Subcutaneous abdominal adipose tissue (tissue), 5 donors: ENCODE data around the gene SNX12.
A peak's percentile ranks its signal among the peaks of the same experiment; 100 is the strongest.

ENCODE experiments used
- H3K27ac ChIP-seq: one replicate; pipeline ENCODE4 v1.7.0; 2013; ENCODE audit warnings: low read depth, mild to moderate bottlenecking, inconsistent platforms, low read length, moderate library complexity
- H3K27me3 ChIP-seq, 5 donors: one replicate each; pipeline ENCODE4 v1.7.0; 2013; ENCODE audit warnings: low read length in 5 of 5, inconsistent platforms in 1 of 5; ENCODE audit not compliant: control insufficient read depth in 5 of 5, insufficient read depth in 4 of 5
- H3K36me3 ChIP-seq, 5 donors: one replicate each; pipeline ENCODE4 v1.7.0; 2013; ENCODE audit warnings: low read length in 5 of 5; ENCODE audit not compliant: control insufficient read depth in 5 of 5, insufficient read depth in 5 of 5
- H3K4me1 ChIP-seq, 5 donors: one replicate each; pipeline ENCODE4 v1.7.0; 2013; ENCODE audit warnings: low read length in 5 of 5, mild to moderate bottlenecking in 3 of 5, moderate library complexity in 1 of 5; ENCODE audit not compliant: control insufficient read depth in 5 of 5, insufficient read depth in 5 of 5
- H3K4me3 ChIP-seq, 5 donors: one replicate each; pipeline ENCODE4 v1.7.0; 2013; ENCODE audit warnings: low read length in 5 of 5, low read depth in 1 of 5
- H3K9ac ChIP-seq, 5 donors: one replicate each; pipeline ENCODE4 v1.7.0; 2013; ENCODE audit warnings: low read length in 5 of 5, mild to moderate bottlenecking in 4 of 5, moderate library complexity in 3 of 5
- H3K9me3 ChIP-seq, 5 donors: one replicate each; pipeline ENCODE4 v1.7.0; 2013; ENCODE audit warnings: low read length in 5 of 5; ENCODE audit not compliant: control insufficient read depth in 5 of 5
- donor health status: healthy.
- donor health status: healthy.
- donor health status: healthy.
- donor health status: healthy.
- donor health status: healthy.

SNX12 gene

GRCh38 chrX:71103110-71103983 lies 35.2 kb upstream of the SNX12 start:
- Histone ChIP-seq H3K9me3 (no peaks in the 10 kb centered on the region), H3K4me3 (peak overlapping the region in 2 of 5 donors; percentile 4 to 26), H3K9ac (peak overlapping the region in 1 of 5 donors; percentile 18), H3K27me3 (peaks cover 0 to 19% (median 17%) of the 10 kb centered on the region in 5 donors), H3K36me3 (peaks cover 0 to 3% (median 0%) of the 10 kb centered on the region in 5 donors), H3K27ac (peak overlapping the region; percentile 33), H3K4me1 (peaks cover 0 to 39% (median 16%) of the 10 kb centered on the region in 5 donors)

DNA sequence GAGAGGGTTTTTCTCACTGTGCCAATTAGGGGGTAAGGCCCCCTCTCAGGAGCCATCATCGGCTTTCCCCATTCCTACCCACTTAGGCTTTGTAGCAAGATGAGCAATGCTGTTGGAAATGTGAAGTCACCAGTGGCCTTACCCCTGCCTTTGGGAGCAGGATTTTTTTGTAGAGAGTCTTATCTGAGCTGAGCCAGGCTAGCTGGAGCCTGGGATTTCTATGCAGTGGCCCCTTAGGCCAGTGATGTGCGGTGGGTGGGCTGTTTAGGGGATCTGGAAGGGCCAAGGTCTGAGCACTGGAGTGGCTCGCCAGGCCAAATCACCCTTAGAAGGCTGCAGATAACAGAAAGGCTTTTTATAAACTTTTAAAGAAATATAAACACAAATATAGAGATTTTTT lies 34.2 kb upstream of the SNX12 start:
- H3K9ac ChIP-seq, result no peak overlapping the region
- no peak overlapping the region for H3K4me3 ChIP-seq
- no peak overlapping the region for H3K27ac ChIP-seq
- peaks cover 0 to 3% (median 0%) of the 10 kb centered on the region in 5 donors for H3K36me3 ChIP-seq
- H3K9me3 ChIP-seq, result no peaks in the 10 kb centered on the region
- peaks cover 0 to 19% (median 13%) of the 10 kb centered on the region in 5 donors for H3K27me3 ChIP-seq
- peaks cover 0 to 36% (median 19%) of the 10 kb centered on the region in 5 donors for H3K4me1 ChIP-seq

DNA sequence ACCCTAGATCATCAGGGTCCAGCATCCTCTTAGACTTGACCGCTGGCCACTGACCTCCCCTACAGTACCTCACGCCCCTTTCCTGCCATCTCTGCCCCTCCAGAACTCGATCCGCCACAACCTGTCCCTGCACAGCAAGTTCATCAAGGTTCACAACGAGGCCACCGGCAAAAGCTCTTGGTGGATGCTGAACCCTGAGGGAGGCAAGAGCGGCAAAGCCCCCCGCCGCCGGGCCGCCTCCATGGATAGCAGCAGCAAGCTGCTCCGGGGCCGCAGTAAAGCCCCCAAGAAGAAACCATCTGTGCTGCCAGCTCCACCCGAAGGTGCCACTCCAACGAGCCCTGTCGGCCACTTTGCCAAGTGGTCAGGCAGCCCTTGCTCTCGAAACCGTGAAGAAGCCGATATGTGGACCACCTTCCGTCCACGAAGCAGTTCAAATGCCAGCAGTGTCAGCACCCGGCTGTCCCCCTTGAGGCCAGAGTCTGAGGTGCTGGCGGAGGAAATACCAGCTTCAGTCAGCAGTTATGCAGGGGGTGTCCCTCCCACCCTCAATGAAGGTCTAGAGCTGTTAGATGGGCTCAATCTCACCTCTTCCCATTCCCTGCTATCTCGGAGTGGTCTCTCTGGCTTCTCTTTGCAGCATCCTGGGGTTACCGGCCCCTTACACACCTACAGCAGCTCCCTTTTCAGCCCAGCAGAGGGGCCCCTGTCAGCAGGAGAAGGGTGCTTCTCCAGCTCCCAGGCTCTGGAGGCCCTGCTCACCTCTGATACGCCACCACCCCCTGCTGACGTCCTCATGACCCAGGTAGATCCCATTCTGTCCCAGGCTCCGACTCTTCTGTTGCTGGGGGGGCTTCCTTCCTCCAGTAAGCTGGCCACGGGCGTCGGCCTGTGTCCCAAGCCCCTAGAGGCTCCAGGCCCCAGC lies 32.7 kb upstream of the SNX12 start:
- no peak overlapping the region for H3K27ac ChIP-seq
- peaks cover 0 to 48% (median 29%) of the 10 kb centered on the region in 5 donors for H3K4me1 ChIP-seq
- H3K9me3 ChIP-seq, result no peaks in the 10 kb centered on the region

GRCh38 chrX:71099736-71100135 lies 31.6 kb upstream of the SNX12 start:
- no peaks in the 10 kb centered on the region for H3K9me3 ChIP-seq
- H3K4me1 ChIP-seq, result peaks cover 0 to 54% (median 35%) of the 10 kb centered on the region in 5 donors
- H3K36me3 ChIP-seq, result peaks cover 0 to 3% (median 0%) of the 10 kb centered on the region in 5 donors
- H3K27me3 ChIP-seq, result peaks cover 0 to 20% (median 13%) of the 10 kb centered on the region in 5 donors
- no peak overlapping the region for H3K4me3 ChIP-seq
- H3K9ac ChIP-seq, result no peak overlapping the region
- no peak overlapping the region for H3K27ac ChIP-seq

More for the DNA sequence above, 32.7 kb upstream of the SNX12 start:
- Histone ChIP-seq H3K36me3 (peaks cover 0 to 3% (median 0%) of the 10 kb centered on the region in 5 donors), H3K4me3 (no peak overlapping the region), H3K27me3 (peaks cover 0 to 21% (median 13%) of the 10 kb centered on the region in 5 donors), H3K9ac (no peak overlapping the region)

- peaks cover 0 to 47% (median 35%) of the 10 kb centered on the region in 5 donors for H3K4me1 ChIP-seq
- H3K36me3 ChIP-seq, result peaks cover 0 to 3% (median 0%) of the 10 kb centered on the region in 5 donors
- H3K4me3 ChIP-seq, result no peak overlapping the region
- no peak overlapping the region for H3K27ac ChIP-seq
- H3K9ac ChIP-seq, result no peak overlapping the region
- no peaks in the 10 kb centered on the region for H3K9me3 ChIP-seq
- peaks cover 0 to 15% (median 10%) of the 10 kb centered on the region in 5 donors for H3K27me3 ChIP-seq
These were observed 30.9 kb upstream of the SNX12 start for GRCh38 chrX:71098951-71099506.

GRCh38 chrX:71098302-71098701 lies 30.2 kb upstream of the SNX12 start:
- no peak overlapping the region for H3K4me3 ChIP-seq
- H3K27ac ChIP-seq, result no peak overlapping the region
- H3K27me3 ChIP-seq, result peaks cover 0 to 14% (median 13%) of the 10 kb centered on the region in 5 donors
- H3K4me1 ChIP-seq, result peaks cover 0 to 40% (median 30%) of the 10 kb centered on the region in 5 donors
- H3K9me3 ChIP-seq, result no peaks in the 10 kb centered on the region
- peaks cover 0 to 3% (median 0%) of the 10 kb centered on the region in 5 donors for H3K36me3 ChIP-seq
- no peak overlapping the region for H3K9ac ChIP-seq

DNA sequence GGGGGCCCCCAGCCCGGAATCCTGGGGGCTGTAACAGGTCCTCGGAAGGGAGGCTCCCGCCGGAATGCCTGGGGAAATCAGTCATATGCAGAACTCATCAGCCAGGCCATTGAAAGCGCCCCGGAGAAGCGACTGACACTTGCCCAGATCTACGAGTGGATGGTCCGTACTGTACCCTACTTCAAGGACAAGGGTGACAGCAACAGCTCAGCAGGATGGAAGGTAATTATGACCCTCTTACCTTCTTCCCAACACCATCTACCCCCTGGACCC lies 28.6 kb upstream of the SNX12 start:
- Histone ChIP-seq H3K4me3 (peak overlapping the region; percentile 49 to 88 (median 81)), H3K9ac (peak overlapping the region in 4 of 5 donors; percentile 53 to 66 (median 64)), H3K4me1 (peaks cover 0 to 33% (median 24%) of the 10 kb centered on the region in 5 donors), H3K27me3 (peaks cover 0 to 14% (median 11%) of the 10 kb centered on the region in 5 donors), H3K36me3 (peaks cover 0 to 3% (median 0%) of the 10 kb centered on the region in 5 donors), H3K9me3 (no peaks in the 10 kb centered on the region), H3K27ac (peak overlapping the region; percentile 41)

- H3K36me3 ChIP-seq, result peaks cover 0 to 3% (median 0%) of the 10 kb centered on the region in 5 donors
- H3K9ac ChIP-seq, result peak overlapping the region; percentile 38 to 66 (median 64)
- peak overlapping the region; percentile 74 to 89 (median 84) for H3K4me3 ChIP-seq
- H3K9me3 ChIP-seq, result no peaks in the 10 kb centered on the region
- H3K27me3 ChIP-seq, result peaks cover 0 to 12% (median 7%) of the 10 kb centered on the region in 5 donors
- peak overlapping the region; percentile 41 for H3K27ac ChIP-seq
- peaks cover 0 to 33% (median 24%) of the 10 kb centered on the region in 5 donors for H3K4me1 ChIP-seq
These were observed 28.0 kb upstream of the SNX12 start for GRCh38 chrX:71095981-71096759.

GRCh38 chrX:71095555-71095980 lies 27.4 kb upstream of the SNX12 start, which contains the start of gene FOXO4:
TSS of gene FOXO4 (plus strand) at chrX:71095851. CDS start at chrX:71096529, 678 bp downstream.
- Histone ChIP-seq H3K27ac (peak within 1 kb of the TSS; percentile 41), H3K27me3 (peaks cover 0 to 8% (median 4%) of the 10 kb centered on the region in 5 donors), H3K9ac (peak within 1 kb of the TSS; percentile 53 to 71 (median 66)), H3K9me3 (no peaks in the 10 kb centered on the region), H3K4me3 (peak within 1 kb of the TSS; percentile 74 to 89 (median 84)), H3K36me3 (no peaks in the 10 kb centered on the region), H3K4me1 (peaks cover 0 to 33% (median 24%) of the 10 kb centered on the region in 5 donors)
